TTC549 (cell line): Measurements from ENCODE around the gene IGFBP4.

Experiments
- FAIRE-seq: peaks from 2 replicates; lab custom pipeline; 2012; peaks lifted over from hg19 to GRCh38; lab: Jason Lieb, UNC

IGFBP4 gene

DNA sequence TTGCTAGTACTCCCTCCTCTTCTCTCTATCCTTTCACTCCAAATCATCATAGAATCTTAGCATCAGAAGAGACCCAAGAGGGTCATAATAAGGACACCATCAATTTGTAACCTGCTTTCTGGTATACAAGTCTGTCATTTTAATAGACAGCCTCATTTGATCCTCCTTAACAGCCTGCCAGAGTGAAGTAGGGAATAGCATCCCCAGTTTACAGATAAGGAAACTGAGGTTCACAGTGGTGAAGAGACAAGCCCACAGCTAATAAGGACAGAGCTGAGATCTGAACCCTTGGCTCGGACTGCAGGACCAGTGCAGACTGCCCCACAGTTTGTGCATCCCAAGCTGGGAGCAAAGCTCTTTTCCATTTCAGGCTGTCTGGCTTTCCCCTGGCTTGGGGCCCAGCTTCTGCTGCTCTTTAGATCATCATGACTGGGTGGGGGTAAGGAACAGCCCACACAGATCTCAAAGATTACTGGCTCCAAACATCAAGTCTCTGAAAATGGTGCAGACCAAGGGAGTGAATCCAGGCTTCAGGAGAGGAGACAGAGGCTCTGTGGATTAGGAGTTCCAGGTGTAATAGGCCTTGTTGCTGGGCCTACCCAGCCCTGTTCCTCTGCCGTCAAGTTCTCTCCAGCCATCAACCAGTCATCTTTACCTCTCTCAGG, 10.3 kb upstream of the IGFBP4 start:
- FAIRE-seq, result no peak

DNA sequence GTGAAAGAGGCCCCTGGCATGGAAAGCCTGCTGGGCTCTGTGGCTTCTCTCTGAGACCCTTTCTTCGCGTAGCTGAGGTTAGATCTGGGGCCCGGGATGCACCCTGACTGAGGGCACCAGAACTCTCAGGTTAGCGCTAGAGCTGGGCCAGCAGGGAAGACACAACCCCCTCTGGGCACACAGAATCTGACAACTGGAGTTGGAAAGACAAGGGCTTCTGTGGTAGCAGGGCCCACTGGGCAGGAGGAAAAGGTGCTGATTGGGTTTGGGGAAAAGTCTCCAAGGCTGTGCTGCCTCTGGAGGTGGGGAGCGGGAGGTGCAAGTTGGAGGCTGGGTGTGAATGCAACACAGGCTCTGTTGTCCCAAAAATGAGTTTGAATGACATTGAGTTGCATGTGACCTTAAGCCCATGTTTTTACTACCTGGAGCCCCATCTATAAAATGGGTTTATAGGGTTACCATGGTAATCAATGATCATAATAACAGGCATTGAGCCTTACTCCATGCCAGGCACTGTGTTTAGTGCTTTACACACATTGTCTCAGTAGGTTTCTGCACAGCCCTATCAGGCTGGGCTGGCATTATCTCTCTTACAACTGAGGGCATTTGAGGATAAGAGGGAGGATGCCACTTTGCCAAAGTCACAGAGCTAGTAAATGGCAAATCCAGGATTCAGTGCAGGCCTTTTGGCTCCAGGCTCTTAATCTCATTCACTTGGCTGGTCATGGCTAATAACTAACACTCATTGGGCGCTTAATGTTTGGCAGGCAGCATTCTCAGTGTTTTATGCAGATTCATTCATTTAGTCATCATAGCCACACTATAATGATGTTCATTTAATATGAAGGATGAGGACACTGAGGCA, 9.5 kb upstream of the IGFBP4 start:
- no peak for FAIRE-seq

DNA sequence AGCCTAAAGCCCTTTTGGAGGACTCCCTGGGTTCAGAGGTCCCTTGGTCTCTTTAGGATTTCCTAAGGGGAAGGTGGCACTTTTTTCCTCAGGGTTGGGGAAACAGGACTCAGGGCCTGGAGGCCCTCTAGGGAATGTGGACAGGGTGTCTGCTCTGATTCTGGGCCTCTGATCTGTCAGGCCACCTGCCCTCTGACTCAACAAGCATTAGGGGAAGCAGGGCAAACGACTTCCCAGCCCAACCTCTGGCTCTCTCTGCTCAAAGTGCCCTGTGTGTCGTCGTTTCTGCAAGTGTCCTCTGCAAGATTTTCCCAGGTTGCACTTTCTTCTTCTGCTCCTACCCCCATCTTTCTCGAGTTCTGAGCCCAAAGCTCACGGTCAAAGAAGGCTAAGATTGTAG, 6.6 kb upstream of the IGFBP4 start:
- no peak for FAIRE-seq

DNA sequence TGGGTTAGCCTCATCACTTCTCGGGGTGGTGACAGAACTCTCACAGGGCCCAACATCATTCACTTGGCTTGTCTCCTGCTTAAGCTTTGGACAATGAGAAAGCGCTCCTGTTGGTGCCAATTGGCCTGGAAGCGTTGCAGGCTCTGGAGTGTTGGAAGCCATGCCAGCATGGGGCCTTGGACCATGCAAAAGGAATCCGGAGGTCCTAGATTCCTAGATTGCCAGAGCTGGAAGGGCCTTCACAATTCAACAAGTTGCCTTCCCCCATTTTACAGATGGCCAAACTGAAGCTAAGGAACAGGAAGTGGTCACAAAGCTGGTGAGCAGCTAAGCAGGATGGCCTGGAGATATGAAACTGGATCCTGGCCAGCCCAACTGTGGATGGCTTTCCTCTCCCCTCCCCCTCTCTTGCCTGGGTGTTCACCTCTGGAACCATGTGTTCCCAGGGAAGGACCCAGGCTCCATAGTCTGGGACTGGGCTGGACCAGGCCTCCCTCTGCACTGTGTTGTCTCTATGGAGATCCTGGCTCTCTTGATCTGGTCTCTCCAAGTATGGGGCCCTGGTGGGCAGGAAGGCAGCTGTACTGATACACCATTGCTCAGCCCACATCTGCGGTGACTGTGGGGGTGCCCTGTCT, 6.0 kb upstream of the IGFBP4 start:
- FAIRE-seq, result no peak

DNA sequence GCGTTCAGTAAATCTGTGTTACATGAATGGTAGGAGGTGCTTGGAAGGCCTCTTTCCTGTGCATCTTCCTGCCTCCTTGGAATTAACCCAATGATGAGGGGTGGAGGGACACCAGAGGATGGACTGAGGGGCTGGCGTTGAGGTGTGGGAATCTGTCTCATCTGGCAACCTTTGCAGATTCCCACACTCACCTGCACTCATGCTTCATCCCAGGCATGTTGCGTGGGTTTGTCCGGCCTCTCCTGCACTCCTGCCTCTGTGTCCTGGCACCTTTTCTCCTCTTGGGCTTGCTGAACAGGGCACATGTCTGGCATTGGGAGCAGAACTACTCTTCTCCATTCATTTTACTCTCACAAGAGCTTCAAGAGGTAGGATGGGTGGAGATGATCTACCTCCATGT, 3.1 kb upstream of the IGFBP4 start:
- FAIRE-seq, result no peak

DNA sequence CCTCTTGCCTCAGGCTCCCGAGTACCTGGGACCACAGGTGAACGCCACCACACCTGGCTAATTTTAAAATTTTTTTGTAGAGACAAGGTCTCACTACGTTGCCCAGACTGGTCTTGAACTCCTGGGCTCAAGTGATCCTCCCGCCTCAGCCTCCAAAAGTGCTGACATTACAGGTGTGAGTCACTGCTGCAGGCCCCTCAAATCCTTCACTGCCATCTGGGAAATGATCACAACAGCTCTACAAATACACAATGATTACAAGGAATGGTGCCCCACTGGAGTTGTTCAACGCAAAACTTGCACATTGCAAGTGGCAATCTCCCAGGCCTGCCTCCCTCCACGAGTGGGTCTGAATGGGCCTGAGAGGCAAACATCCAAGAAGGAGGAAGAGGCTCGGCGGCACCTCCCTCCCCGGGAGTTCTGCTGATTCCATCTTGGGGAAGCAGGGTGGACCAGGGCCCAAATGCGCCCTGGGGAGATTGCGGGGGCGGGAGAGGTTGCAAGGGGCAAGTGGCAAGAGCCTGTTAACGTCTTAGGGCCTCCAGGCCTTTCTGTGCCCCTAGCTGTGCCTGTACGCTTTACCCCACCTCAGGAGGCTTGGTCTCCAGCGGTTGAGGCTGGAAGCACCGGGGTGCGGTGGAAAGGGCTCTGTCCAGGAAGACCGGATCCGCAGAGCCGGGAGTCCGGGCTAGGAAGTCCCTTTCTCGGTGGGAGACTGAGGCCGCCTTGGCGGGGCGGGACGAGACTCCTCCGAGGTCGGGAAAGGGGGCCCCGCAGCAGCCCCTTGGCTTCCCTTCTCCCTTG, 656 bp upstream of the IGFBP4 start:
- FAIRE-seq, result no peak

DNA sequence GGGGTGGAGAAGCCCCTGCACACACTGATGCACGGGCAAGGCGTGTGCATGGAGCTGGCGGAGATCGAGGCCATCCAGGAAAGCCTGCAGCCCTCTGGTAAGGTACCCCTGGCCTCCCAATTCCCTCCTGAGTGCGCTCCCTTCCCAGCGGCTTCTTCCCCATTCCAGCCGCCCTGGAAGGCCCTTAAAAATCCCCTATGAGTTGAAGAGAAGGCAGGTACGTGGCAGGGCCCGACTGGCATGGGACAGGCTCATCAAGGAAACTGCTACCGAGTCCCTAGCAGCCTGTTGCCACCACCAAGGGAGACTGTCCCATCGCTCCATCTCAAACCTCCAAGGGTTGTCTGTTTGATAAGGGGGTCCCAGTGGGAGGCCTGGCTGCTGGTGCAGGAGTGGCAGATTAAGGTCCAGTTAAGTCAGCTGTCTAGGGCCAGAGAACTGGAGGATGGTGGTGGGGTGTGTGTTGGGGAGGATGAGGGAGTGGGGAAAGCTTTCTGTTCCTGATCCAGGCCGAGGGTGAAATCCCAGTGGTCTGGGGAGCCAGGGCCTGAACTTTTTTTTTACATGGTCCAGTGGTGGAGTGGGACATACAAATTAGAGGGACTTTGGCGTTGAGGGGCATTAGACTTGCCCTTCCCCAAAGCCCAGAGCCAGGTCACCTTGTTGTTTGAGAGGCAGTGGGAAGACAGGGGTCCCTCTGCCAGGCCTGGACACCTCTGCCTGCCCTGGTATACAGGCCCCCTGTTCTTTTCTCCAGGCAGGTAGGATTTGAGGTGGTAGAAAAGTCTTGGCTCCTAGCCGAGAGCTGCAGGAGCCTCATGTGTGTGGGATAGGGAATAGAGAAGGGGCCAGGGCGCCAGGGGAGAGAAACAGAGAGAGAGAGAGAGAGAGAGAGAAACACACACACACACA, 994 bp downstream of the IGFBP4 start:
- no peak for FAIRE-seq

DNA sequence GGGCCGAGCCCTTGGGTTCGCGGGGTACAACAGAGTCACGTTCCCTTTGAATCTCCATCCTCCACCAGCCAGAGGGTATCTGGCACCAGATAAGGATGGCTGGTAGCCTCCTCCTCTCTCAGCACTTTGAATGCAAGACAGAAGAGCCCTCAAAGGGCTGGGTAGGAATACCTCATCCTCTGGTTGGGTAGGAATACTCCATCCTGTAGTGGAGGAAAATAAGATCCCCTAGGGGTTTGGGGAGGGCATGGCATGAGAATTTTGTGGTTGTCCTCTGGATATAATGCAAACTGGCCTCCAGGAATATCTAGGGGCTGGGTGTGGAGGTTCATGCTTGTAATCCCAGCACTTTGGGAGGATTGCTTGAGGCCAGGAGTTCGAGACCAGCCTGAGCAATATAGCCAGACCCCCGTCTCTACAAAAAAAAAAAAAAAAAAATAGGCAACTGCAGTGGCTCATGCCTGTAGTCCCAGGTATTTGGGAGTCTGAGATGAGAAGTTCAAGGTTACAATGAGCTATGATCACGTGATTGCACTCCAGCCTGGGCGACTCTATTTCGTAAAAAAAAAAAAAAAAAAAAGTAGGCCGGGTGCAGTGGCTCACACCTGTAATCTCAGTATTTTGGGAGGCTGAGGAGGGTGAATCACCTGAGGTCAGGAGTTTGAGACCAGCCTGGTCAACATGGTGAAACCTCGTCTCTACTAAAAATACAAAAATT, 2.7 kb downstream of the IGFBP4 start:
- no peak for FAIRE-seq

DNA sequence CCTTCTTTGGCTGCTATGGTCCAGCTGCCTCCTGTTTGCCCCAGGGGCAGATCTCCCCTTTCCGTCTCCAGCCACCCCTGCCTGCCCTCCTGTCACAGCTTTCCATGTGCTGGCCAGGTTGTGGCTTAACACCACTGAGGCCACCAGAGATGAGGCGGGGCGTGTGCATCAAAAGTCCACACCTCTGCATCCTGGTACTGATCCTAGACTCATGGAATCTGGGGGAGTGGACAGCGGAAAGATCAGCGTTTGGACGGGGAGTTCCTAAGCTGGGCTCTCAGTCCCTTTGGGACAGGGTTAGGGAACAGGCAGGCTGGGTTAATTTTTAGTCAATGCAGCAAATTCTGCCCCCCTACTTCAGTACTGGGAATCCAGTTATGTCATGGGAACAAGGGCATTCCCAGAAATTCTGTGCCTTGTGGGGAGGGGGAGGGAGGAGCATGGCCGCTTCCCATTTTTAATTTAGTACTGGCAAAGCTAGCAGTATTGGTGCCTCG, 3.9 kb downstream of the IGFBP4 start:
- no peak for FAIRE-seq

DNA sequence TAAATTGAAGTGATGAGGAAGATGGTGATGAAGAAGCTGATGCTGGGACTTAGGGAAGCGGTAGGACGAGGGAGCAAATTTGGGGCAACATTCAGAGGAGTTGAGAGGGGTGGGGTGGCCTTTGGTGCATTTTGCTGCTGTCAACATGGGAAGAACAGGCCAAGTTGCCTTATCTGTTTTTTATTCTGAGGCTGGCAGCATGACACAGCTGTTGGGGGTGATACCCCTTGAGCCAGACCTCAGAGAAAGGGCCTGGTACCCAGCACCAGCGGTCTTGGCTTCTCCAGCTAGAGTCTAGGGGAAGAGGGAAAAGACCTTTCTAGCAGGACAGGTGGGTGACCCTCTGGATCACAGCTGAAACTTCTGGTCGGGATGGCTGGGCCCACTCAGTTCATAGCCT, 4.6 kb downstream of the IGFBP4 start:
- FAIRE-seq, result no peak

DNA sequence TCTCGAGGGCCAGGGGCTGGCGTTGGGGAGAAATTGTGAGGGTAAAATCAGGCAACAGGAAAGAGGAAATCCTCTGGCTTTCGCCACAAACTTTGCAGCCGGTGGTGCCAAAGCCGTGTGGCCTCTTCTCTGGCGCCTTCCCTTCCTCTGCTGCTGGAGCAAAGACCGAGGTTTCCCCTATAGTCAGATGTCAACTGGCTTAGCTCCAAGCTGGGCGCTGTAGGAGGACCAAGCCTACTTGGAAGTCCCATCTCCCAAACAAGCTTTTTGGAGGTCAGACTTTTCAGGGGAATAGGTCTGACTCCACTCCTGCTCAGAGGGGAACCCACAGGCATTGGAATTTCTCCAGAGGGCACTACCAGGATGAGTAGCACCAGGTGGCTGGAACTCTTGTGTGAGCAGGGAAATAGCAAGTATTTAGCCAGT, 5.0 kb downstream of the IGFBP4 start:
- no peak for FAIRE-seq

DNA sequence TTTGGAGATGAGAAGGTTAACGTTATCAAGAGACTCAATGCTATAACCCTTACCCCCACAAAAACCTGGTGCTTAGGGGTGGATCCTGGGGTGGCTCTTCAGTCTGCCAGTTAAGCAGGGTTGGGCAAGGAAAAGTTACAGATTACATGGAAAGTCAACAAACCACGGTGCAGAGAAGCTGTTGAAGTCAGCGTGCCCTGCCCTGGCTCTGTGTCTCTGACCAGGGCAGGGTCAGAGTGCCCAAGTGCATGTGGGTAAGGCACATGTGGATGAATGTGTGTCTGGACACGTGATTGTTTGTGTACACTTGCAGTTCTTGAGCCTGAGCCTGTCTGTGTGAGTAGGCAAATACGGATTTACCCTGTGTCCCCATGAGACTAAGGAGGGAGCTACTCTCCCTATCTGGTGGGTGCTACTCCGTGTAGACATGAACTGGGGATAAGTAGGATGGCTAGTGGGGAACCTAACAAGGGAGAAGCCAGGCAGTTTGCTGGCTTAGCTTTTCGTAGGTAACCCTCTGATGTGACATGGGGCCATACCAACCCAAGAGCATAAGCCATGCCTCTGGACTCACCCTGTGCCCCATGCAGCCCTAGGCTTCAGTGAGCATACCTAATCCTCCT, 5.5 kb downstream of the IGFBP4 start:
- no peak for FAIRE-seq

DNA sequence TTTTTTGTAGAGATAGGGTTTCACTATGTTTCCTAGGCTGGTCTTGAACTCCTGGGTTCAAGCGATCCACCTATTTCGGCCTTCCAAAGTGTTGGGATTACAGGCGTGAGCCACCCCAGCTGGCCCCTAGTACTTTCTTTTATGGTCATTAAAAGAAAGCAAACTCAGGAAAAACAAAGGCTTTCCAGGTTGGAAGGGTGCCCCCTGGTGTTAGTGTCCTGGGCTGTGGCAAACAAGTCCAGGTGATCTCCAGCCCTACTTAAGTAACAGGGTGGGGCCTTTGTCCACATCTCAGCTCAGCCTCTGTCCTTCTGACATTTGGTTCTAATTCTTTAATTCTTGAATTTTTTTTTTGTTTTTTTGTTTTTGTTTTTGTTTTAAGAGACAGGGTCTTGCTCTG, 6.9 kb downstream of the IGFBP4 start:
- FAIRE-seq, result no peak

DNA sequence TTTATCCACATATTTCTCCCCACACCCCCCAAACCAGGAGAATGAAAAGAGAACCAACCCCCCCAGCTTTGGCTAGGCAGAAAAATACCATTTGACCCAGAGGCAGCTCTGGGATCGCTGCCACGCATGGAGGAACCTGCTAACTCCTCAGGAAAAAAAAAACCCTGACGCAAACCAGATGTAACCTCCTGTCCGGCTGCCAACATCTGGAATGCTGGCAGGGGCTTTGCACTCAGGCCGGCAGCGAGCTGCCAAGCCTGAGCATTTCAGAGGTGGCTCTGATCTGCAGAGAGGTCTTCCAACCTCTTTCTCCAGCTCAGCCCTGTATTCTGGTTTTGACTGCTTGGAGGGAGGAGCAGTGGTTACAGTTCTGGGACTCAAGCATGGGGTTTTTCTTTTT, 8.2 kb downstream of the IGFBP4 start:
- FAIRE-seq, result no peak

DNA sequence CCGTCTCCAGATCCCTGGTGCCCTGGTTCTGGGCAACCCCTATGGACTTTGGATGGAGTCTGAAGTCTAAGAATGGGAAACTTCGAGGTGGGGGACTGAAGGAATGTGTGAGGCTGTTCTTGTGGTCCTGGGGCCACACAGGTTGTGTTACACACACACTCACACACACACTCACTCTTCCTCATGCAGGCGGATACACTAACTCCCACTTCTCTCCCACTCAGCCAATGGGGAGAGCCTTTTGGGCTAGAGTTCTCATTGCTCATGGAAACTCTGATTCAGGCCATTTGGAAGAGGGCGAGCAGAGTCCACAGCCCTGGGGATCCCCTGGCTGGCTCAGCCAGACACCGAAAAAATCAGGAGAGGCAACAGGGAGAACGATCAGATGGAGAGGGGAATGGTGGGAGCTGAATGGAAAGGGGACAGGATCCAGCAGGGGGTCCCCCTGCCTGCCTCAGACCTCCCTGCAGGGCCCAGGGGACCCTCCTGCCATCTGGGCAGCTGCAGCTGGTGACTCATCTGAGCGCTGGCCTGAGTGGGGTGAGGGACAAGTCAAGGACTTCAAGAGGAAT, 9.1 kb downstream of the IGFBP4 start:
- FAIRE-seq, result no peak

DNA sequence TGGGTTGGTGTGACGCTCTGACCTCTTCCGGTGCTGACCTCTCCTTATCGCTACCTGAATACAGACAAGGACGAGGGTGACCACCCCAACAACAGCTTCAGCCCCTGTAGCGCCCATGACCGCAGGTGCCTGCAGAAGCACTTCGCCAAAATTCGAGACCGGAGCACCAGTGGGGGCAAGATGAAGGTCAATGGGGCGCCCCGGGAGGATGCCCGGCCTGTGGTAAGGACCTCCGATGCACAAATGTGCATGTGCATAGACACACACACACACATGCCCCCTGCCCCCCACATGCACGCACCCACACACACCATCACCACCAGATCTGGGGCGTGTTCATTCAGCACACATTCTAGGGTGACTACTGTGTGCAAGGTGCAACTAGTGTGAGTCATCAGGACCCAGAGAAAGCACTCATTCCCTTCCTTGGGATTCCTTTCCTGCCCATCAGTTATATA, 9.7 kb downstream of the IGFBP4 start:
- no peak for FAIRE-seq

DNA sequence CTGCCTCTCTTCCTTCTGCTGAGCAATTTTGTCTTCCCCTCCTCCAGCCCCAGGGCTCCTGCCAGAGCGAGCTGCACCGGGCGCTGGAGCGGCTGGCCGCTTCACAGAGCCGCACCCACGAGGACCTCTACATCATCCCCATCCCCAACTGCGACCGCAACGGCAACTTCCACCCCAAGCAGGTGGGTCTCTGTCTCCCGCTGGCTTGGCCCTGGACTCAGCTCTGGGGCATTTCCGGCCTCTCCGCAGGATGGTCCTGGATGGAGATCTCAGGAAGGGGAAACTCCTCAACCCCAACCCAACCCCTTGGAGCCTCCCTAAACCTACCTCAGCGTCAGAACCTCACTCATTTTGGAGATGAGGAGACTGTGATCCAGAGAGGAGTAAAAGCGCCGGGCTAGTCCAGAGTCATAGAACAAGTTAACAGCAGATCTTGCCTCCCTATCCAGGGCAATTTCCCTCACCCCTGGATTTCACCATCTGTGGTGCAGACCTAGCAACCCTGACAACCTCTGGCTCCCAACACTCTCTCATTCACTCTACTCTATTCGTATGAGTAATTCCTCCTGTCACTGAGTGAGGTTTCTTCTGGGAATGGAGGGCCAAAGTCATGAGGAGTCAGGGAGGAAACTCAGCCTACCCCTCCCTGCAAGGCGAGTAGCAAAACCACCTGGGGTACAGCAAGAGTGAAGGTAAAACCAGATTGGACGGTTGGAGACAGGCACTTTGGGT, 10.8 kb downstream of the IGFBP4 start:
- no peak for FAIRE-seq

DNA sequence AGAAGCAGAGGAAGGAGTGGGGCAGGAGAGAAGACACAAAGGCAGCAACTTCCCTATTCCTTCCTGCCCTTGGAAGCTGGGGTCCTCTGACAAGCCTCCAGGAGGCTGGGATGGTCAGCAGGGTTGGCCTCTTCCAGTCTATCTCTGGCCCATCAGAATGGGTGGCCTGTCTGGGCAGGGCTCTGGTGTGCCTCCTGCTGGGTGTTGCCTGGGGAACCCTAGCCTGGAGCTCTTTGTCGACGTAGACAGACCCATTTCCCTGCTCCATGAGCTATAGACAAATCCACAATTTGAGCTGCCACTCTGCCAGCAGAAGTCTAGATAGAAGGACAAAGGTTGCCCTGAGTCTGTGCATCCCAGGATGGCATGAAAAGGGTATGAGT, 11.4 kb downstream of the IGFBP4 start:
- no peak for FAIRE-seq

DNA sequence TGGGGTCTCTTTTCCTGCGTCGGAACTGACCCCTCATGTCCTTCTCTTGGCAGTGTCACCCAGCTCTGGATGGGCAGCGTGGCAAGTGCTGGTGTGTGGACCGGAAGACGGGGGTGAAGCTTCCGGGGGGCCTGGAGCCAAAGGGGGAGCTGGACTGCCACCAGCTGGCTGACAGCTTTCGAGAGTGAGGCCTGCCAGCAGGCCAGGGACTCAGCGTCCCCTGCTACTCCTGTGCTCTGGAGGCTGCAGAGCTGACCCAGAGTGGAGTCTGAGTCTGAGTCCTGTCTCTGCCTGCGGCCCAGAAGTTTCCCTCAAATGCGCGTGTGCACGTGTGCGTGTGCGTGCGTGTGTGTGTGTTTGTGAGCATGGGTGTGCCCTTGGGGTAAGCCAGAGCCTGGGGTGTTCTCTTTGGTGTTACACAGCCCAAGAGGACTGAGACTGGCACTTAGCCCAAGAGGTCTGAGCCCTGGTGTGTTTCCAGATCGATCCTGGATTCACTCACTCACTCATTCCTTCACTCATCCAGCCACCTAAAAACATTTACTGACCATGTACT, 13.2 kb downstream of the IGFBP4 start:
- FAIRE-seq, result no peak
